ENCODE measurements around the gene TEFM.

DNA sequence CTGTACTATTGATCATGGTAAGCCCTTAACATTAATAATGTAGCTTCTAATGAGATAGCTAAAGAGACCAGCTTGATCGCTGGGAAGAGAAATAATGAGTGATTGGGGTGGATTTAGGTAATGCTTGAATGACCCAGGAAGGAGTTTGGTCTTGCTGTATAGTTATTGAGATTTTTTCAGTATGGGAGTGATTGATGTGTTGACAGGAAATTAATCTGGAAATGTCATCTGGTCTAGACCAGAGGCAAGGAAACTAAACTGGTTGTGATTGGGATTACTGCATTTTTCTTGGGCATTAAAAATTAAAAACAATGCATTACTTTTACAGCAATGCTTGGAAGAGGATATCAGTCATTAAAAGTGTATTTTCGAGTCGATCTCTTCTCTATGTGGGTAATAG is 11.8 kb downstream of the TEFM start:
- TF ChIP-seq POLR2A (IDR thresholded peaks at IDR 0.05; ENCODE audit: low read depth, low read length) (no peak), PAX5 (IDR thresholded peaks at IDR 0.05; ENCODE audit: insufficient read depth, low read length, severe bottlenecking) (no peak), TAF1 (IDR thresholded peaks at IDR 0.05; ENCODE audit: low read depth, low read length) (no peak), POLR2AphosphoS5 (IDR thresholded peaks at IDR 0.05; ENCODE audit: low read depth, low read length) (no peak)

Data from GM12891 (cell line).